Occipital lobe (tissue), 2 donors: ENCODE measurements around the gene HEPACAM. TPM values are rescaled to one million over a fixed set of nuclear protein-coding genes. Genes with fewer than 3 reads are reported as not detected.

Experiments
- DNase-seq: peaks from one replicate; lab custom pipeline; 2025; lab: John Stamatoyannopoulos, UW
- total RNA-seq: library from RNA; depleted of rRNA; stranded (reverse); fragments of >200 nt; gene quantifications from one replicate; pipeline ENCODE4 v1.2.3, GENCODE V29; 2014

HEPACAM gene
- total RNA-seq, 1 donor from 2014 or later, result 12.6 TPM

DNA sequence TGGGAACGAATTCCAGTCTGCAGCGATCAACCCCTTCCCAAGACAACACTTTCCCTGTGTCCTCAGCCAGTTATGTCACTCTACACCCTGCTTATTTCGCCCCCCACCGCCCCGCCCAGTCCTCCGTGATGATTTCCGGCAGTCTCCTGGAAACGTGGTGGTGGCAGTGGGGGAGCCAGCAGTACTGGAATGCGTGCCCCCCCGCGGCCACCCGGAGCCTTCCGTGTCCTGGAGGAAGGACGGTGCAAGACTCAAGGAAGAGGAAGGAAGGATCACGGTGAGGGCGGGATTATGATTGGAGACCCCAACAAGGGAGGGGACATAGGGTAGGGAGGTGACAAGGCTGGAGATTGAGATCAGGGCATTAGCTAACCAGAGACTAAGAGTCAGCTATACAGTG, 66.5 kb downstream of the HEPACAM start:
- no peak for DNase-seq

Other genes with a start within 250 kb of the HEPACAM start
- 2.7 TPM for gene NRGN, start 196.1 kb downstream of the HEPACAM start, total RNA-seq
- not detected for gene VSIG2, start 183.8 kb downstream of the HEPACAM start, total RNA-seq
- 3.7 TPM for gene ESAM, start 173.8 kb downstream of the HEPACAM start, total RNA-seq
- 18.9 TPM for gene MSANTD2, start 135.6 kb downstream of the HEPACAM start, total RNA-seq
- 4.2 TPM for gene ROBO3, start 70.6 kb downstream of the HEPACAM start, total RNA-seq
- 3.6 TPM for gene ROBO4, start 38.2 kb downstream of the HEPACAM start, total RNA-seq
- not detected for gene HEPN1, start 16.8 kb downstream of the HEPACAM start, total RNA-seq
- gene CCDC15, start 18.2 kb upstream of the HEPACAM start, total RNA-seq, result 2.5 TPM
- gene SLC37A2, start 127.3 kb upstream of the HEPACAM start, total RNA-seq, result 3.4 TPM
- gene TMEM218, start 175.6 kb upstream of the HEPACAM start, total RNA-seq, result 23.9 TPM
- 5.3 TPM for gene PKNOX2, start 228.7 kb upstream of the HEPACAM start, total RNA-seq